RWPE2 (cell line): ENCODE measurements around the gene P2RX2.

ENCODE experiments used
- ATAC-seq: fragments of 200-7000 bp; cut with Tn5 transposase; 3 replicates; pipeline ENCODE4 v1.9.1; 2021; ENCODE audit warnings: low read depth
- DNase-seq: peaks from one replicate; pipeline ENCODE4 v3.0.0-alpha.2; 2020; ENCODE audit warnings: low spot score
- H3K27ac ChIP-seq: fragments of 450-650 bp; 2 replicates; pipeline ENCODE4 v1.5.1; 2017; ENCODE audit warnings: mild to moderate bottlenecking; ENCODE audit not compliant: poor library complexity, severe bottlenecking
- H3K27me3 ChIP-seq: fragments of 250-450 bp; sonication (Bioruptor Pico); 2 replicates; pipeline ENCODE4 v1.5.1; 2021; ENCODE audit warnings: mild to moderate bottlenecking, moderate library complexity; ENCODE audit not compliant: insufficient read depth, poor library complexity, severe bottlenecking
- H3K36me3 ChIP-seq: fragments of 250-450 bp; sonication (Bioruptor Pico); 2 replicates; pipeline ENCODE4 v1.5.1; 2020; ENCODE audit warnings: low read depth, mild to moderate bottlenecking, moderate library complexity
- H3K4me1 ChIP-seq: fragments of 250-450 bp; sonication (Bioruptor Pico); 2 replicates; pipeline ENCODE4 v1.5.1; 2021; ENCODE audit warnings: mild to moderate bottlenecking, moderate library complexity; ENCODE audit not compliant: insufficient read depth, poor library complexity, severe bottlenecking
- H3K4me3 ChIP-seq: fragments of 250-450 bp; sonication (Bioruptor Pico); 2 replicates; pipeline ENCODE4 v1.5.1; 2021; ENCODE audit warnings: mild to moderate bottlenecking, moderate library complexity; ENCODE audit not compliant: severe bottlenecking
- H3K9me3 ChIP-seq: fragments of 250-450 bp; sonication (Bioruptor Pico); 2 replicates; pipeline ENCODE4 v1.5.1; 2021; ENCODE audit warnings: mild to moderate bottlenecking, moderate library complexity; ENCODE audit not compliant: severe bottlenecking
- CTCF ChIP-seq: fragments of 450-650 bp; IDR thresholded peaks from one replicate; pipeline ENCODE4 v1.5.1; 2017; ENCODE audit warnings: mild to moderate bottlenecking, moderate library complexity; ENCODE audit not compliant: poor library complexity, severe bottlenecking

The P2RX2 gene

GRCh38 chr12:132586929-132587328, 31.6 kb upstream of the P2RX2 start:
- no peak overlapping the region for H3K4me3 ChIP-seq
- H3K9me3 ChIP-seq: no peaks in the 10 kb centered on the region
- DNase-seq: no peak
- no peak for TF ChIP-seq CTCF
- H3K27me3 ChIP-seq: no peaks in the 10 kb centered on the region
- no peak overlapping the region for H3K27ac ChIP-seq
- no peak for ATAC-seq
- H3K4me1 ChIP-seq: no peaks in the 10 kb centered on the region
- H3K36me3 ChIP-seq: no peaks in the 10 kb centered on the region

- Histone ChIP-seq H3K36me3 (no peaks in the 10 kb centered on the region), H3K4me3 (no peak overlapping the region), H3K4me1 (no peaks in the 10 kb centered on the region), H3K27ac (no peak overlapping the region), H3K9me3 (no peaks in the 10 kb centered on the region), H3K27me3 (no peaks in the 10 kb centered on the region)
- DNase-seq (no peak), ATAC-seq (no peak)
- no peak for TF ChIP-seq CTCF
Measured at GRCh38 chr12:132587781-132588180, 30.8 kb upstream of the P2RX2 start.

GRCh38 chr12:132588319-132588718, 30.3 kb upstream of the P2RX2 start:
- Histone ChIP-seq H3K27ac (no peak overlapping the region), H3K4me1 (no peaks in the 10 kb centered on the region), H3K36me3 (no peaks in the 10 kb centered on the region), H3K9me3 (no peaks in the 10 kb centered on the region), H3K4me3 (no peak overlapping the region), H3K27me3 (no peaks in the 10 kb centered on the region)
- DNase-seq: no peak
- ATAC-seq: no peak
- no peak for TF ChIP-seq CTCF

DNA sequence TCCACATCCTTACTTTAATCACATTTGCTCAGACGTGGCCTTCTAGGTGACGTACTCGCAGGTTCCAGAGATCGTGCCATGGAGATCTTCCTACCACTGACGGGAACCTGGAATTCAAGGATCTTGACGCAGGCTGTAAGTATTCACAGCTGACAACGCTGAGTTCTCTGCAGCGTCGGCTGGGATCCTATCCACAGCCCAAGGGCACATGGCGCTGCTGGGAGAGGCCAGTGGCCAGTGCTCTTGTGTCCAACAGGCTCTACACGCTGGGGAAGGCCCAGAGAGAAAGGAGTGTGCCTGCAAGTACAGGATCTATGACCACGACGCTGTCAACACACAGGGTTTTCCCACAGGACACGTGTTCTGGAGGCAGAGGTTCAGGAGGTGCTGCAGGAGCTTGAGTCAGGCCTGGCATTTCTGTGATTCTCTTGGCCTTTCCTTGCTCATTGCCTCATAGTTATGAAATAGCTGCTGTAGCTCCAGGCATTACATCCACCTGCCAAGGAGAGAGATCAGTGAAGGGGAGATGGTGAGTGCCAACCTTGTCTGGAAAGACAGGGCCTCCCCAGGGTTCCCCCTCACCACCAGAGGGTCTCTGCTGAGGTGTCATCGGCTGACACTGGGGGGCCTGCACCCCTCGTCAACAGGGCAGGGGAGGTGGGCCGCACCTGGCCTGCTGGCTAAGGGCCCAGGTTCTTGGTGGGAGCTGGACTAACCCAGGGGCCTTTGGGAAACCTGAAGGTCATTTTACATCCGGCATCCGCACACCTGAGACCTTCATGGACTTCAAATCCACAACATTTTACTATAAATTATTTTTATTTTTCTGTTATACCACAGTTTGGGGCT, 29.5 kb upstream of the P2RX2 start:
- no peak for TF ChIP-seq CTCF
- Histone ChIP-seq H3K36me3 (no peaks in the 10 kb centered on the region), H3K27me3 (no peaks in the 10 kb centered on the region), H3K27ac (no peak overlapping the region), H3K9me3 (no peaks in the 10 kb centered on the region), H3K4me3 (no peak overlapping the region), H3K4me1 (no peaks in the 10 kb centered on the region)
- ATAC-seq: no peak
- no peak for DNase-seq
